Chondrocyte (in vitro differentiated cells): ENCODE results near the gene RFX4. TPM values are rescaled to one million over a fixed set of nuclear protein-coding genes. Genes with fewer than 3 reads are reported as not detected.

Experiments used
- DNase-seq: peaks from one replicate; pipeline ENCODE4 v3.0.0; 2021; ENCODE audit warnings: mixed read lengths, low spot score
- H3K27ac Mint-ChIP-seq: one replicate; pipeline ENCODE4 v1.8.0; 2021; ENCODE audit warnings: mild to moderate bottlenecking, moderate library complexity, mixed read lengths; ENCODE audit not compliant: unreplicated experiment
- H3K27me3 Mint-ChIP-seq: 2 replicates; pipeline ENCODE4 v1.8.0; 2021; ENCODE audit warnings: low read depth, mixed read lengths
- H3K36me3 Mint-ChIP-seq: 2 replicates; pipeline ENCODE4 v1.8.0; 2021; ENCODE audit warnings: low read depth, mixed read lengths
- H3K4me1 Mint-ChIP-seq: 2 replicates; pipeline ENCODE4 v1.8.0; 2021; ENCODE audit warnings: low read depth, mild to moderate bottlenecking, mixed read lengths
- H3K4me3 Mint-ChIP-seq: one replicate; pipeline ENCODE4 v1.8.0; 2021; ENCODE audit warnings: mild to moderate bottlenecking, moderate library complexity, mixed read lengths; ENCODE audit not compliant: unreplicated experiment
- H3K9me3 Mint-ChIP-seq: 2 replicates; pipeline ENCODE4 v1.8.0; 2021; ENCODE audit warnings: low read depth, mixed read lengths
- total RNA-seq: library from RNA; stranded (reverse); gene quantifications from 3 replicates; pipeline ENCODE4 v1.2.1, GENCODE V29; 2021
- TF ChIP-seq, protein P1 (sequence below): fragments of 200-600 bp; sonication (generic); IDR thresholded peaks from 2 replicates; pipeline ENCODE4 v1.5.0; 2021; ENCODE audit warnings: antibody characterized with exemption, mild to moderate bottlenecking, moderate library complexity

RFX4 gene
- total RNA-seq, 1 donor from 2014 or later, result not detected

GRCh38 chr12:106736051-106736957, 153.5 kb downstream of the RFX4 start:
- H3K27ac Mint-ChIP-seq, result no peak overlapping the region
- peaks cover 9% of the 10 kb centered on the region for H3K4me1 Mint-ChIP-seq
- H3K4me3 Mint-ChIP-seq, result no peak overlapping the region
- TF ChIP-seq, protein P1, sequence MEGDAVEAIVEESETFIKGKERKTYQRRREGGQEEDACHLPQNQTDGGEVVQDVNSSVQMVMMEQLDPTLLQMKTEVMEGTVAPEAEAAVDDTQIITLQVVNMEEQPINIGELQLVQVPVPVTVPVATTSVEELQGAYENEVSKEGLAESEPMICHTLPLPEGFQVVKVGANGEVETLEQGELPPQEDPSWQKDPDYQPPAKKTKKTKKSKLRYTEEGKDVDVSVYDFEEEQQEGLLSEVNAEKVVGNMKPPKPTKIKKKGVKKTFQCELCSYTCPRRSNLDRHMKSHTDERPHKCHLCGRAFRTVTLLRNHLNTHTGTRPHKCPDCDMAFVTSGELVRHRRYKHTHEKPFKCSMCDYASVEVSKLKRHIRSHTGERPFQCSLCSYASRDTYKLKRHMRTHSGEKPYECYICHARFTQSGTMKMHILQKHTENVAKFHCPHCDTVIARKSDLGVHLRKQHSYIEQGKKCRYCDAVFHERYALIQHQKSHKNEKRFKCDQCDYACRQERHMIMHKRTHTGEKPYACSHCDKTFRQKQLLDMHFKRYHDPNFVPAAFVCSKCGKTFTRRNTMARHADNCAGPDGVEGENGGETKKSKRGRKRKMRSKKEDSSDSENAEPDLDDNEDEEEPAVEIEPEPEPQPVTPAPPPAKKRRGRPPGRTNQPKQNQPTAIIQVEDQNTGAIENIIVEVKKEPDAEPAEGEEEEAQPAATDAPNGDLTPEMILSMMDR, result no peak
- DNase-seq, result no peak
- peaks cover 3% of the 10 kb centered on the region for H3K9me3 Mint-ChIP-seq
- H3K27me3 Mint-ChIP-seq, result no peaks in the 10 kb centered on the region
- H3K36me3 Mint-ChIP-seq, result no peaks in the 10 kb centered on the region

- H3K36me3 Mint-ChIP-seq, result no peaks in the 10 kb centered on the region
- H3K27ac Mint-ChIP-seq, result no peak overlapping the region
- peaks cover 4% of the 10 kb centered on the region for H3K27me3 Mint-ChIP-seq
- DNase-seq, result no peak
- H3K9me3 Mint-ChIP-seq, result no peaks in the 10 kb centered on the region
- peaks cover 10% of the 10 kb centered on the region for H3K4me1 Mint-ChIP-seq
- TF ChIP-seq, protein P1, result no peak
- no peak overlapping the region for H3K4me3 Mint-ChIP-seq
Observed at GRCh38 chr12:106739318-106739717, 156.5 kb downstream of the RFX4 start.

- H3K4me3 Mint-ChIP-seq, result no peak overlapping the region
Observed at GRCh38 chr12:106739815-106740530, 157.2 kb downstream of the RFX4 start.

DNA sequence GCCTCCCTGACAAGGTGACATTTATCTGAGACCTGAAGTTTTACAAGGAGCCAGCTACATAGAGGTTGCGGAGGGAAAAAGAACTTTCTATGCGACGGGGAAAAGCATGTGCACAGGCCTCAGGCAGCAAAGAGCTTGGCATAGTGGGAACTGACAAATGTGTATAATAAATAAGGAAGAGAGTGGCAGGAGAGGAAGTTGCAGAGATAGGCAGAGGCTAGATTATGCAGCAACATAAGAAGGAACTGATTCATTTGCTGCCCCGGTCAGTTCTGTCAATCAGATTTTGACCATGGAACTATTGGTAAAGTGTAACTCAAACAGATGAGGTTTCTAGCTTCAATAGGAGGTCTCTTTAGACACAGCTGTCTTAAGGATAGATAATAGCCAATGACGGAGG, 158.0 kb downstream of the RFX4 start:
- Mint-ChIP-seq H3K9me3 (no peaks in the 10 kb centered on the region), H3K4me3 (no peak overlapping the region), H3K36me3 (no peaks in the 10 kb centered on the region), H3K27me3 (peaks cover 5% of the 10 kb centered on the region), H3K27ac (no peak overlapping the region), H3K4me1 (peaks cover 12% of the 10 kb centered on the region)
- no peak for DNase-seq
- TF ChIP-seq, protein P1, result no peak

More at GRCh38 chr12:106739815-106740530, 157.2 kb downstream of the RFX4 start:
- no peak for DNase-seq
- peaks cover 4% of the 10 kb centered on the region for H3K27me3 Mint-ChIP-seq
- H3K9me3 Mint-ChIP-seq, result no peaks in the 10 kb centered on the region
- peaks cover 12% of the 10 kb centered on the region for H3K4me1 Mint-ChIP-seq
- H3K27ac Mint-ChIP-seq, result no peak overlapping the region
- TF ChIP-seq, protein P1, result no peak
- H3K36me3 Mint-ChIP-seq, result no peaks in the 10 kb centered on the region

GRCh38 chr12:106741247-106741646, 158.4 kb downstream of the RFX4 start:
- no peak overlapping the region for H3K4me3 Mint-ChIP-seq
- peaks cover 5% of the 10 kb centered on the region for H3K27me3 Mint-ChIP-seq
- H3K4me1 Mint-ChIP-seq, result peaks cover 12% of the 10 kb centered on the region
- no peak overlapping the region for H3K27ac Mint-ChIP-seq
- no peaks in the 10 kb centered on the region for H3K36me3 Mint-ChIP-seq
- TF ChIP-seq, protein P1, result no peak
- DNase-seq, result no peak
- no peaks in the 10 kb centered on the region for H3K9me3 Mint-ChIP-seq
